GM06990 (cell line): ENCODE results near the gene VPS26C.

Source experiments
- DNase-seq: peaks from one replicate; pipeline ENCODE4 v3.0.0-alpha.2; 2011; ENCODE audit not compliant: insufficient read length; ENCODE audit errors: extremely low read depth
- H3K27me3 ChIP-seq: replicated peaks from 2 replicates; pipeline ENCODE4 v1.6.0; 2011; ENCODE audit warnings: low read length; ENCODE audit not compliant: control insufficient read depth, insufficient read depth
- H3K36me3 ChIP-seq: 2 replicates; pipeline ENCODE4 v1.5.1; 2011; ENCODE audit warnings: low read length; ENCODE audit not compliant: control insufficient read depth, insufficient read depth
- H3K4me3 ChIP-seq: replicated peaks from 2 replicates; pipeline ENCODE4 v1.5.1; 2011; ENCODE audit warnings: low read depth, mild to moderate bottlenecking, control low read depth, low read length
- CTCF ChIP-seq: IDR thresholded peaks from 2 replicates; pipeline ENCODE4 v1.5.1; 2011; ENCODE audit warnings: low read length, control low read depth, mild to moderate bottlenecking, inconsistent platforms; ENCODE audit not compliant: insufficient read depth, poor library complexity, severe bottlenecking

The VPS26C gene

GRCh38 chr21:37269481-37269880, 2.3 kb upstream of the VPS26C start:
- no peak overlapping the region for H3K4me3 ChIP-seq
- DNase-seq, result no peak
- H3K36me3 ChIP-seq, result no peaks in the 10 kb centered on the region
- H3K27me3 ChIP-seq, result no peaks in the 10 kb centered on the region
- no peak for TF ChIP-seq CTCF

GRCh38 chr21:37268186-37268503, 1.0 kb upstream of the VPS26C start:
- Histone ChIP-seq H3K36me3 (no peaks in the 10 kb centered on the region), H3K27me3 (no peaks in the 10 kb centered on the region), H3K4me3 (peak overlapping the region; percentile 81)
- no peak for DNase-seq
- TF ChIP-seq CTCF, result no peak

GRCh38 chr21:37266515-37267221, 466 bp downstream of the VPS26C start:
- no peak for DNase-seq
- no peak for TF ChIP-seq CTCF
- Histone ChIP-seq H3K4me3 (peak overlapping the region; percentile 81), H3K36me3 (no peaks in the 10 kb centered on the region), H3K27me3 (no peaks in the 10 kb centered on the region)

- DNase-seq, result no peak
- no peak for TF ChIP-seq CTCF
- no peaks in the 10 kb centered on the region for H3K27me3 ChIP-seq
- H3K4me3 ChIP-seq, result no peak overlapping the region
- H3K36me3 ChIP-seq, result no peaks in the 10 kb centered on the region
These were observed 2.3 kb downstream of the VPS26C start for GRCh38 chr21:37264808-37265207.

- Histone ChIP-seq H3K27me3 (no peaks in the 10 kb centered on the region), H3K36me3 (no peaks in the 10 kb centered on the region; the same call in 1 of the 2 replicates), H3K4me3 (no peak overlapping the region)
- no peak for TF ChIP-seq CTCF
- no peak for DNase-seq
These were observed 3.1 kb downstream of the VPS26C start for GRCh38 chr21:37263827-37264600.
